AG04450 (cell line): ENCODE results near the gene PTPRE. TPM values are rescaled to one million over a fixed set of nuclear protein-coding genes. Genes with fewer than 3 reads are reported as not detected.

Experiments used
- CTCF ChIA-PET: fragments of 300-600, 350-600 bp; formaldehyde crosslinking; extraction: SDS; loops from one replicate; lab custom pipeline; 2022; ENCODE audit warnings: antibody characterized with exemption, inconsistent platforms; lab: Charles Lee
- POLR2A ChIA-PET: fragments of 350-600 bp; formaldehyde crosslinking; extraction: SDS; loops from one replicate; lab custom pipeline; 2021; ENCODE audit warnings: antibody characterized with exemption, inconsistent platforms; lab: Yijun Ruan, JAX
- DNase-seq: peaks from one replicate; pipeline ENCODE4 v3.0.0-alpha.2; 2011; ENCODE audit warnings: low read depth, low spot score
- H3K27ac ChIP-seq: one replicate; pipeline ENCODE4 v1.5.1; 2012; ENCODE audit warnings: low read depth, low read length, control low read depth
- H3K27me3 ChIP-seq: one replicate; pipeline ENCODE4 v1.6.0; 2012; ENCODE audit warnings: low read length; ENCODE audit not compliant: control insufficient read depth, insufficient read depth
- H3K4me3 ChIP-seq: 2 replicates; pipeline ENCODE4 v1.5.1; 2011; ENCODE audit warnings: mild to moderate bottlenecking, low read depth, low read length, control low read depth
- H3K9me3 ChIP-seq: 2 replicates; pipeline ENCODE4 v1.5.1; 2012; ENCODE audit warnings: low read length; ENCODE audit not compliant: control insufficient read depth, insufficient read depth
- polyA plus RNA-seq: library from polyadenylated mRNA; depleted of rRNA; stranded (reverse); fragments of >200 nt; gene quantifications from 2 replicates; pipeline ENCODE4 v1.2.3, GENCODE V29; 2011
- TF ChIP-seq, protein P1 (sequence below): IDR thresholded peaks from 2 replicates; pipeline ENCODE4 v1.5.1; 2011; ENCODE audit warnings: low read depth, low read length, control low read depth, inconsistent platforms

PTPRE gene
- polyA plus RNA-seq, 1 experiment: 0.38 TPM

- TF ChIP-seq, protein P1, sequence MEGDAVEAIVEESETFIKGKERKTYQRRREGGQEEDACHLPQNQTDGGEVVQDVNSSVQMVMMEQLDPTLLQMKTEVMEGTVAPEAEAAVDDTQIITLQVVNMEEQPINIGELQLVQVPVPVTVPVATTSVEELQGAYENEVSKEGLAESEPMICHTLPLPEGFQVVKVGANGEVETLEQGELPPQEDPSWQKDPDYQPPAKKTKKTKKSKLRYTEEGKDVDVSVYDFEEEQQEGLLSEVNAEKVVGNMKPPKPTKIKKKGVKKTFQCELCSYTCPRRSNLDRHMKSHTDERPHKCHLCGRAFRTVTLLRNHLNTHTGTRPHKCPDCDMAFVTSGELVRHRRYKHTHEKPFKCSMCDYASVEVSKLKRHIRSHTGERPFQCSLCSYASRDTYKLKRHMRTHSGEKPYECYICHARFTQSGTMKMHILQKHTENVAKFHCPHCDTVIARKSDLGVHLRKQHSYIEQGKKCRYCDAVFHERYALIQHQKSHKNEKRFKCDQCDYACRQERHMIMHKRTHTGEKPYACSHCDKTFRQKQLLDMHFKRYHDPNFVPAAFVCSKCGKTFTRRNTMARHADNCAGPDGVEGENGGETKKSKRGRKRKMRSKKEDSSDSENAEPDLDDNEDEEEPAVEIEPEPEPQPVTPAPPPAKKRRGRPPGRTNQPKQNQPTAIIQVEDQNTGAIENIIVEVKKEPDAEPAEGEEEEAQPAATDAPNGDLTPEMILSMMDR: no peak
- peaks cover 6% of the 10 kb centered on the region for H3K9me3 ChIP-seq
- H3K27ac ChIP-seq: no peak overlapping the region
- ChIA-PET CTCF (no interaction called here), POLR2A (no interaction called here)
- H3K27me3 ChIP-seq: no peaks in the 10 kb centered on the region
- no peak for DNase-seq
- H3K4me3 ChIP-seq: no peak overlapping the region
Measured at GRCh38 chr10:127971963-127972615, 65.2 kb downstream of the PTPRE start.

- Histone ChIP-seq H3K9me3 (peaks cover 11% of the 10 kb centered on the region), H3K4me3 (no peak overlapping the region), H3K27ac (no peak overlapping the region), H3K27me3 (no peaks in the 10 kb centered on the region)
- TF ChIP-seq, protein P1: no peak
- ChIA-PET POLR2A (no interaction called here), CTCF (no interaction called here)
- DNase-seq: no peak
Measured at GRCh38 chr10:127972751-127973357, 66.0 kb downstream of the PTPRE start.

DNA sequence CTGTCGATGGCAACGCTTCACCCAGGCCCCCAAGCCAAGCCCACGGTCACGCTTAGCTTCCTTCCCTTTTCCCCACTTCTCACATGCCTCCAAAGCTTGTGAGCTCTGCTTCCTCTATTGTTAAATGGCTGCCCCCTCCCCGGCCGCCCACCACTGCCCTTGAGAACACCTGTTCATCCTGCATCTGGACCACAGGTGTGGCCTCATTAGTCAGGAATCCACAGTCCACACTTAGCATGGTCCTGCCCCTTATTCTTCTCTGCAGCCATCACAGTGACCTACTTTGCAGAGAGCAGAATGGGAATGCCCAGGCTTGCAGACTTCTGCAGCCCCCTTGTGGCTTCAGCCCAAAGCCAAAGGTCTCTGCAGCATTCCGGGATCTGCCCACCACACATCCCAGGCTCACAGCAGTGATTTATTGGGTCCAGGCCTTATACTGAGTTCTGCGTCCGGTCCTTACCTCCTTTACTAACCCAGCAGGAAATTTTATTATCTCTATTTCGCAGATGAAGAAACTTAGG, 66.9 kb downstream of the PTPRE start:
- no peak for DNase-seq
- POLR2A ChIA-PET: no interaction called here
- TF ChIP-seq, protein P1: no peak
- no peak overlapping the region for H3K4me3 ChIP-seq
- no peaks in the 10 kb centered on the region for H3K27me3 ChIP-seq
- peaks cover 15% of the 10 kb centered on the region for H3K9me3 ChIP-seq
- no peak overlapping the region for H3K27ac ChIP-seq
- CTCF ChIA-PET: no interaction called here

DNA sequence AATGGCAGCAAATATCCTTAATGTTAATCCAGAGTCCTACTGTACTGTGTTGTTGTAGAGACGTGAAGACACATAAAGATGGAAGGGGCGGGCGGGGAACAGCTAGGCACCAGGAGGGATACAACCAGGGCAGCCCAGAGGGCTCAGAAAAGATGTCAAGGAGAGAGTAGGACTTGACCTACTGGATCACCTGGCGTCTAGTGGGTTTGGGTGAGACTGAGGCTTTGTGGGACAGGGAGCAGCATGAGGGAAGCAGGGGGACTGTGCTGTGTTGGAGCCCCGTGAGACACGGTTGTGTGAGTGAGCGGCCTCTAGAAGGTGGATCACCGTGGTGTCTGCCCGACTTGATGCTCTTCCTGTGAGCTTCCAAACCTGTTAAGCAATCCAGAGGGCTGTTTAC, 68.0 kb downstream of the PTPRE start:
- H3K27me3 ChIP-seq: no peaks in the 10 kb centered on the region
- H3K4me3 ChIP-seq: no peak overlapping the region
- CTCF ChIA-PET: no interaction called here
- POLR2A ChIA-PET: no interaction called here
- DNase-seq: no peak
- H3K9me3 ChIP-seq: peaks cover 20% of the 10 kb centered on the region
- no peak overlapping the region for H3K27ac ChIP-seq
- TF ChIP-seq, protein P1: no peak

DNA sequence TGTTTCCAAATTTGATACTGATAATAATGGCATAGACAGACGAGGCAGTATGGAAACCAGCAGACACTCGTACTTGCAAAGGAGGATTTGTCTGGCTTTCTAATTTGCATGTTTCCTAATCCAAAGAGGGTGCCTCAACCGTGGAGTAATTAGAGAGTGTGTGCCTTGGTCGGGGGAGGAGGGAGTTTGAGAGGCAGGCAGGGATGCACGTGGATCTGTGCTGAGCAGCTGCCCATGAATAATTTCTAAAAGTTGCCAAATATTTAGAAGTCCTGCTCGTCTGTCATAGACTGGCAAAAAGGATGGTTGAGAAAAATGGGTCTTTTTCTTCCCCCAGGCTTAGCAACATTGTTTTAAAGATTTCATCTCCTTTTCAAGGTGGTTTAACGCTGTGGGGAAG, 69.4 kb downstream of the PTPRE start:
- TF ChIP-seq, protein P1: no peak
- no peak overlapping the region for H3K27ac ChIP-seq
- POLR2A ChIA-PET: no interaction called here

More for the DNA sequence above, 69.4 kb downstream of the PTPRE start:
- H3K4me3 ChIP-seq: no peak overlapping the region
- H3K9me3 ChIP-seq: peaks cover 17% of the 10 kb centered on the region
- CTCF ChIA-PET: no interaction called here
- no peak for DNase-seq
- no peaks in the 10 kb centered on the region for H3K27me3 ChIP-seq
